ENCODE data around the gene TAS2R46.

DNA sequence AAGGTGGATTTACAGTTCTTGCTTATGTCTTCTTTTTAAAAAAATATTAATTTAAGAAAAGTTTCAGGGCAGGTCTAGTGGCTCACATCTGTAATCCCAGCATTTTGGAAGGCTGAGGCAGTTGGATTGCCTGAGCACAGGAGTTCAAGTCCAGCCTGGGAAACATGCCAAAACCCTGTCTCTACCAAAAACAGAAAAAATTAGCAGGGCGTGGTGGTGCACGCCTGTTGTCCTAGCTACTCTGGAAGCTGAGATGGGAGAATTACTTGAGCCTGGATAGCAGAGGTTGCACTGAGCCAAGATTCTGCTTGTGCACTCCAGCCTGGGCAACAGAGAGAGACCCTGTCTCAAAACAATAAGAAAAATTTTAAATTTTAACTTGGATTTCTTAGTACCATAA lies 5.4 kb upstream of the TAS2R46 start:
- TF ChIP-seq, protein P1, sequence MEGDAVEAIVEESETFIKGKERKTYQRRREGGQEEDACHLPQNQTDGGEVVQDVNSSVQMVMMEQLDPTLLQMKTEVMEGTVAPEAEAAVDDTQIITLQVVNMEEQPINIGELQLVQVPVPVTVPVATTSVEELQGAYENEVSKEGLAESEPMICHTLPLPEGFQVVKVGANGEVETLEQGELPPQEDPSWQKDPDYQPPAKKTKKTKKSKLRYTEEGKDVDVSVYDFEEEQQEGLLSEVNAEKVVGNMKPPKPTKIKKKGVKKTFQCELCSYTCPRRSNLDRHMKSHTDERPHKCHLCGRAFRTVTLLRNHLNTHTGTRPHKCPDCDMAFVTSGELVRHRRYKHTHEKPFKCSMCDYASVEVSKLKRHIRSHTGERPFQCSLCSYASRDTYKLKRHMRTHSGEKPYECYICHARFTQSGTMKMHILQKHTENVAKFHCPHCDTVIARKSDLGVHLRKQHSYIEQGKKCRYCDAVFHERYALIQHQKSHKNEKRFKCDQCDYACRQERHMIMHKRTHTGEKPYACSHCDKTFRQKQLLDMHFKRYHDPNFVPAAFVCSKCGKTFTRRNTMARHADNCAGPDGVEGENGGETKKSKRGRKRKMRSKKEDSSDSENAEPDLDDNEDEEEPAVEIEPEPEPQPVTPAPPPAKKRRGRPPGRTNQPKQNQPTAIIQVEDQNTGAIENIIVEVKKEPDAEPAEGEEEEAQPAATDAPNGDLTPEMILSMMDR (IDR thresholded peaks at IDR 0.05): no peak
- no peak for TF ChIP-seq EZH2 (IDR thresholded peaks at IDR 0.05; ENCODE audit: borderline replicate concordance, insufficient read depth, low read depth, low read length, poor library complexity, severe bottlenecking)
